Hepatocyte (in vitro differentiated cells): ENCODE data around the gene ALDH1A1.

ENCODE experiments used
- EZH2phosphoT487 ChIP-seq: fragments of 200-600 bp; sonication (generic); IDR thresholded peaks from one replicate; pipeline ENCODE4 v1.6.1; 2018; ENCODE audit warnings: antibody characterized with exemption, mild to moderate bottlenecking, low read depth, moderate library complexity; ENCODE audit not compliant: unreplicated experiment, severe bottlenecking
- TF ChIP-seq, protein P1 (sequence below): fragments of 200-600 bp; sonication (generic); IDR thresholded peaks from 2 replicates; pipeline ENCODE4 v1.5.1; 2016; ENCODE audit warnings: antibody characterized with exemption, mild to moderate bottlenecking; ENCODE audit not compliant: poor library complexity

DNA sequence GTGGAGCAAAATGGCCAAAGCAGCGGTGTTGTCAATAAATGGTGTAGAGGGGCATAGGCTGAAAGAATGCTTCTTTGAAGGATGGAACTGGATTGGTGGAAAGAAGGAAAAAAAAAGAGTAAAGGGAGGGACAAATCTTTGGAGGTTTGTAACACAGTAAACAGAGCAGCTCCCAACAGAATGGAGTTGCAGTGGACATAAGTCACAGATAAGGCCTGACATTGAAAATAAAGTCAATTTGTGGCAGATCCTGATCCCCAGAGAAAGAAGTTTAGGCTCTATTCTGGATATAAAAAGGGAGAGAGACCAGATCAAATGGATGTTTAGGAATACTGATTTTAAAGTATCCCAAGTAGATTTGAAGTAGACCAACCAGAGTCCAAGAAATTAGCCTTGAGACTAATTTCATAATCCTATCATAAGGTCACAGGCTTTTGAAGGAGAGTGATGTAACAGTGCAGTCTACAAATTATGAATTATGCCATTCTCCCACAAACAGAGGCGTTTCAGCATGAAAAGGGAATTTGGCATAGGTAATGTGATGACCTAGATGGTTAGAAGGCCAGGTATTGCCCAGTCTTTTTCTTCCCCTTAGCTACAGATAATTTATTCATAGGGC lies 8.9 kb downstream of the ALDH1A1 start:
- TF ChIP-seq, protein P1, sequence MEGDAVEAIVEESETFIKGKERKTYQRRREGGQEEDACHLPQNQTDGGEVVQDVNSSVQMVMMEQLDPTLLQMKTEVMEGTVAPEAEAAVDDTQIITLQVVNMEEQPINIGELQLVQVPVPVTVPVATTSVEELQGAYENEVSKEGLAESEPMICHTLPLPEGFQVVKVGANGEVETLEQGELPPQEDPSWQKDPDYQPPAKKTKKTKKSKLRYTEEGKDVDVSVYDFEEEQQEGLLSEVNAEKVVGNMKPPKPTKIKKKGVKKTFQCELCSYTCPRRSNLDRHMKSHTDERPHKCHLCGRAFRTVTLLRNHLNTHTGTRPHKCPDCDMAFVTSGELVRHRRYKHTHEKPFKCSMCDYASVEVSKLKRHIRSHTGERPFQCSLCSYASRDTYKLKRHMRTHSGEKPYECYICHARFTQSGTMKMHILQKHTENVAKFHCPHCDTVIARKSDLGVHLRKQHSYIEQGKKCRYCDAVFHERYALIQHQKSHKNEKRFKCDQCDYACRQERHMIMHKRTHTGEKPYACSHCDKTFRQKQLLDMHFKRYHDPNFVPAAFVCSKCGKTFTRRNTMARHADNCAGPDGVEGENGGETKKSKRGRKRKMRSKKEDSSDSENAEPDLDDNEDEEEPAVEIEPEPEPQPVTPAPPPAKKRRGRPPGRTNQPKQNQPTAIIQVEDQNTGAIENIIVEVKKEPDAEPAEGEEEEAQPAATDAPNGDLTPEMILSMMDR, result no peak
- no peak for TF ChIP-seq EZH2phosphoT487
